ENCODE data around the gene TRIM6. TPM values are rescaled to one million over a fixed set of nuclear protein-coding genes. Genes with fewer than 3 reads are reported as not detected.
A peak's percentile ranks its signal among the peaks of the same experiment; 100 is the strongest.

Gene TRIM6
- 5.8 and 10.9 TPM in 2 replicates for total RNA-seq (2011; cell fraction: chromatin; rRNA removed; ENCODE audit: low replicate concordance)
- 3.0 and 4.1 TPM in 2 replicates for total RNA-seq (2011; cell fraction: nucleolus; rRNA removed)
- total RNA-seq (2011; cell fraction: nucleoplasm; rRNA removed) = 5.3 and 7.7 TPM in 2 replicates
- 5.6 and 6.0 TPM in 2 replicates for total RNA-seq (2014; rRNA removed)
- 7.4 and 7.6 TPM in 2 replicates for total RNA-seq (2014; rRNA removed; fragmentation: Illumina TruSeq; extraction: Trizol)
- 10.3 and 10.5 TPM in 2 replicates for total RNA-seq (2015; rRNA removed; fragmentation: Illumina TruSeq; extraction: Trizol)
- 6.7 and 7.2 TPM in 2 replicates for total RNA-seq (2021)
- 7.7 and 9.5 TPM in 2 replicates for polyA plus RNA-seq (2011; rRNA removed)
- polyA plus RNA-seq (2011; cell fraction: cytosol; rRNA removed) = 4.3 and 8.1 TPM in 2 replicates
- polyA plus RNA-seq (2011; cell fraction: nucleus; rRNA removed) = 6.9 and 10.1 TPM in 2 replicates
- polyA plus RNA-seq (2012) = 13.3 and 29.1 TPM in 2 replicates
- 8.2 and 11.8 TPM in 2 replicates for polyA plus RNA-seq (2014; fragmentation: Illumina TruSeq; extraction: Trizol)
- polyA plus RNA-seq (2014; fragmentation: Nextera tagmentation; extraction: Ambion mirVana) = 1 to 10 TPM; 5.0 to 8.7 TPM
- polyA plus RNA-seq (2014; rRNA removed) = 9.8 and 9.9 TPM in 2 replicates
- 3.2 and 4.6 TPM in 2 replicates for polyA minus RNA-seq (2011; rRNA and poly(A)+ RNA removed)
- 3.4 and 3.6 TPM in 2 replicates for polyA minus RNA-seq (2011; cell fraction: cytosol; rRNA and poly(A)+ RNA removed)
- polyA minus RNA-seq (2011; cell fraction: nucleus; rRNA and poly(A)+ RNA removed) = 2.6 and 3.8 TPM in 2 replicates
- percentile 49 among the genes with signal in this experiment for Bru-seq, nascent RNA
- percentile 65 among the genes with signal in this experiment for BruChase-seq, experiment 1, labeled RNA remaining after a 2-hour chase
- BruChase-seq, experiment 2, labeled RNA remaining after a 6-hour chase = percentile 74 among the genes with signal in this experiment
- long read RNA-seq, experiment 1, partial matches to known transcripts = 5 of 9 reads
- long read RNA-seq, experiment 1, other reads (novel, unspliced or antisense) = 2 of 9 reads
- long read RNA-seq, experiment 2 = 0 reads
- long read RNA-seq, experiment 3, partial matches to known transcripts = 0 of 1 reads
- long read RNA-seq, experiment 3, other reads (novel, unspliced or antisense) = 0 of 1 reads

- intact Hi-C loops (cut with micrococcal nuclease) = loop anchor here (5.0 to 10.0 kb wide), 4 partner anchors 92 to 469 kb away; partner anchors contain the start of genes OR52E5 and UBQLN3
- Histone ChIP-seq H4K20me1 (replicated peaks; ENCODE audit: control insufficient read depth, insufficient read depth, low read length) (no peaks in the 10 kb centered on the region), H3K4me1 (replicated peaks in 1 of 2; ENCODE audit: control insufficient read depth in 2 of 2, insufficient read depth in 2 of 2, low read length in 2 of 2) (peaks cover 13 to 28% of the 10 kb centered on the region in 2 experiments; a peak in 4 of 5 replicates), H3K4me3 (peak within 1 kb of the TSS; percentile 36), H3K4me2 (ENCODE audit: insufficient read depth, low read length) (peak within 1 kb of the TSS; percentile 74), H3K9me1 (ENCODE audit: control insufficient read depth, insufficient read depth, low read length) (no peaks in the 10 kb centered on the region), H2AFZ (ENCODE audit: low read depth, low read length) (peak within 1 kb of the TSS; percentile 75), H3K36me3 (ENCODE audit: control insufficient read depth, insufficient read depth, low read length) (no peaks in the 10 kb centered on the region; the same call in 1 of the 3 replicates), H3K79me2 (ENCODE audit: control insufficient read depth, insufficient read depth, low read length) (peaks cover 7% of the 10 kb centered on the region; the same call in 2 of the 3 replicates), H3K9ac (ENCODE audit: insufficient read depth in 1 of 2, low read depth in 2 of 2, low read length in 2 of 2) (peak within 1 kb of the TSS; percentile 35 to 74; a peak in 3 of 4 replicates), H3K27me3 (ENCODE audit: control insufficient read depth in 2 of 2, insufficient read depth in 2 of 2, low read length in 2 of 2) (no peaks in the 10 kb centered on the region), H3K27ac (ENCODE audit: extremely low read depth, low read depth, low read length) (peak within 1 kb of the TSS; percentile 77), H3K9me3 (replicated peaks; ENCODE audit: control insufficient read depth, insufficient read depth, low read depth, low read length) (no peaks in the 10 kb centered on the region)
- ATAC-seq (peak; percentile 89), DNase-seq (ENCODE audit: extremely low read depth in 1 of 4, low spot score in 3 of 4) (peak; percentile 65 to 96 (median 76)), FAIRE-seq (peak; percentile 92)
- ChIA-PET CTCF (ENCODE audit: low intra/inter-chr PET ratio) (no interaction called here), POLR2A (interaction anchor here (0.6 to 3.0 kb wide), 5 partner anchors 10 to 139 kb away, joined by 3 to 18 read pairs (median 4); partner anchors contain the start of gene OR56B1)
- in situ Hi-C loops (cut with MboI) = no loop called here
- WGBS (ENCODE audit: insufficient coverage, low coverage, missing lambda C conversion rate) = under 1% methylated on average over 20 of the region's 20 CpGs
- TSS peak; percentile 62 for BruUV-seq (replicated peaks)
- TF ChIP-seq NR2C2 (CRISPR knock-in tag; IDR thresholded peaks at IDR 0.05) (no peak), NR2C2 (tag; IDR thresholded peaks at IDR 0.05) (0 out of 2 replicates have a peak, but pooled peaks have one; percentile 12), NRF1 (conservative IDR thresholded peaks at IDR 0.05 in 1 of 2, IDR thresholded peaks at IDR 0.05 in 1 of 2) (peak in 1 of 2 experiments; percentile 48; a peak in 2 of 4 replicates), NR2C1 (IDR thresholded peaks at IDR 0.05) (peak; percentile 41; the same call in 1 of the 2 replicates), NR2C1 (tag; IDR thresholded peaks at IDR 0.05) (no peak; the same call in 1 of the 2 replicates), PKNOX1 (IDR thresholded peaks at IDR 0.05) (peak; percentile 69), AFF1 (IDR thresholded peaks at IDR 0.05; ENCODE audit: low read depth in 1 of 2, partially characterized antibody in 2 of 2) (peak; percentile 35 to 62), ZNF584 (CRISPR knock-in tag; IDR thresholded peaks at IDR 0.05; ENCODE audit: low read depth) (no peak), SMARCB1 (IDR thresholded peaks at IDR 0.05; ENCODE audit: insufficient read length, low read depth) (no peak), ARNT (IDR thresholded peaks at IDR 0.05) (peak; percentile 66 to 80; a peak in 2 of 4 replicates), FOXM1 (IDR thresholded peaks at IDR 0.05; ENCODE audit: low read depth) (peak; percentile 82), FOXM1 (CRISPR knock-in tag; IDR thresholded peaks at IDR 0.05; ENCODE audit: low read depth) (no peak)
Observed at GRCh38 chr11:5596607-5597201, at the start of gene TRIM6. TRIM6 (plus strand) TSS chr11:5596637; CDS start chr11:5596898, 261 bp downstream.
